DOHH2 (cell line): ENCODE measurements around the gene NCOA5.
A peak's percentile ranks its signal among the peaks of the same experiment; 100 is the strongest.

ENCODE experiments used
- H3F3A ChIP-seq: fragments of 200-600 bp; sonication (generic), shearing (Covaris generic); 2 replicates; pipeline ENCODE4 v1.6.0; 2016; ENCODE audit warnings: antibody characterized with exemption, mild to moderate bottlenecking; ENCODE audit not compliant: control insufficient read depth, insufficient read depth
- H3K27ac ChIP-seq: fragments of 200-600 bp; sonication (generic); 2 replicates; pipeline ENCODE4 v1.5.1; 2014; ENCODE audit warnings: low read depth, mild to moderate bottlenecking, low read length, moderate library complexity
- H3K27me3 ChIP-seq: fragments of 200-600 bp; sonication (generic); 2 replicates; pipeline ENCODE4 v1.6.1; 2014; ENCODE audit warnings: mild to moderate bottlenecking, low read length, mixed read lengths; ENCODE audit not compliant: control insufficient read depth
- H3K36me3 ChIP-seq: fragments of 200-600 bp; sonication (generic); 2 replicates; pipeline ENCODE4 v1.6.1; 2014; ENCODE audit warnings: mild to moderate bottlenecking, low read length, moderate library complexity, mixed read lengths; ENCODE audit not compliant: control insufficient read depth
- H3K4me1 ChIP-seq: fragments of 200-600 bp; sonication (generic); 2 replicates; pipeline ENCODE4 v1.6.1; 2014; ENCODE audit warnings: mild to moderate bottlenecking, low read length, mixed read lengths; ENCODE audit not compliant: control insufficient read depth
- H3K4me2 ChIP-seq: fragments of 200-600 bp; sonication (generic); 2 replicates; pipeline ENCODE4 v1.6.0; 2014; ENCODE audit warnings: mild to moderate bottlenecking, low read length, moderate library complexity
- H3K4me3 ChIP-seq: fragments of 200-600 bp; sonication (generic); 2 replicates; pipeline ENCODE4 v1.5.1; 2014; ENCODE audit warnings: mild to moderate bottlenecking, low read length, mixed read lengths
- H3K79me2 ChIP-seq: fragments of 200-600 bp; sonication (generic); 2 replicates; pipeline ENCODE4 v1.6.1; 2014; ENCODE audit warnings: mild to moderate bottlenecking, low read length, mixed read lengths; ENCODE audit not compliant: control insufficient read depth
- H3K9me2 ChIP-seq: fragments of 200-600 bp; sonication (generic); replicated peaks from 2 replicates; pipeline ENCODE4 v1.6.1; 2014; ENCODE audit warnings: mild to moderate bottlenecking, low read length, mixed read lengths; ENCODE audit not compliant: control insufficient read depth
- H3K9me3 ChIP-seq: fragments of 200-600 bp; sonication (generic); 2 replicates; pipeline ENCODE4 v1.6.1; 2014; ENCODE audit warnings: antibody characterized with exemption, low read length, mixed read lengths; ENCODE audit not compliant: control insufficient read depth, insufficient read depth
- H4K20me1 ChIP-seq: fragments of 200-600 bp; sonication (generic); 2 replicates; pipeline ENCODE4 v1.6.0; 2014; ENCODE audit warnings: low read depth, mild to moderate bottlenecking, antibody characterized with exemption, low read length, moderate library complexity; ENCODE audit not compliant: control insufficient read depth, insufficient read depth
- CTCF ChIP-seq: fragments of 200-600 bp; sonication (generic); IDR thresholded peaks from one replicate; pipeline ENCODE4 v1.5.1; 2014; ENCODE audit warnings: antibody characterized with exemption, mild to moderate bottlenecking, low read depth, low read length; ENCODE audit not compliant: poor library complexity, severe bottlenecking
- EZH2phosphoT487 ChIP-seq: fragments of 200-600 bp; sonication (generic); IDR thresholded peaks from 2 replicates; pipeline ENCODE4 v1.6.1; 2017; ENCODE audit warnings: borderline replicate concordance, mild to moderate bottlenecking, antibody characterized with exemption, low read length, moderate library complexity, mixed read lengths

Gene NCOA5

GRCh38 chr20:46011631-46012482 is 77.9 kb downstream of the NCOA5 start:
- Histone ChIP-seq H3K27ac (no peak overlapping the region), H3K4me1 (peaks cover 8% of the 10 kb centered on the region), H3K27me3 (peaks cover 53% of the 10 kb centered on the region), H3F3A (no peaks in the 10 kb centered on the region), H3K4me3 (no peak overlapping the region), H3K4me2 (peak overlapping the region; percentile 14; the same call in 1 of the 2 replicates), H4K20me1 (no peaks in the 10 kb centered on the region), H3K9me2 (no peaks in the 10 kb centered on the region), H3K36me3 (no peaks in the 10 kb centered on the region), H3K9me3 (no peaks in the 10 kb centered on the region), H3K79me2 (no peaks in the 10 kb centered on the region)
- TF ChIP-seq EZH2phosphoT487 (no peak), CTCF (peak; percentile 90)
